Activated gamma-delta T cell (primary cell): ENCODE data around the gene ZNF124.

Experiments used
- DNase-seq: peaks from one replicate; lab custom pipeline; 2025; lab: John Stamatoyannopoulos, UW

Gene ZNF124

DNA sequence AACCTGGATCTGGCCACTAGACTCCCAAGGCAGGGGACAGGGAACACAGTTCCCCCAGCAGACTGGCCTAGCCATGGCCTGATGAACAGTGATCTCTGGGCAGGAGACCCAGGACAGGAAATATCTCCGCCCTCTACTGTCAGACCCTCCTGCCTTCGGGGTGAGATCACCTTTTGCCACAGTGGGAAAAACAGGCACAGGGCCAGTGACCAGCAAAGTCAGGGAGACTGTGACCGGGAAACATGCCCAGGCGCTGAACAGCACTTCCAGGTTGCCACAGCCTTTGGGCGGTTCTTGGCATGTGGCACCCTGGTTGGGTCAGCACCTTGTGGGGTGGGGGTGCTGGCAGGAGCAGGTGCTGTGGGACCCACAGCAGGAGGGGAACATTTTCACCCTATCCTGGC lies 58.7 kb downstream of the ZNF124 start:
- DNase-seq: no peak

- DNase-seq: no peak
These were observed 59.4 kb downstream of the ZNF124 start for GRCh38 chr1:247112479-247112781.

DNA sequence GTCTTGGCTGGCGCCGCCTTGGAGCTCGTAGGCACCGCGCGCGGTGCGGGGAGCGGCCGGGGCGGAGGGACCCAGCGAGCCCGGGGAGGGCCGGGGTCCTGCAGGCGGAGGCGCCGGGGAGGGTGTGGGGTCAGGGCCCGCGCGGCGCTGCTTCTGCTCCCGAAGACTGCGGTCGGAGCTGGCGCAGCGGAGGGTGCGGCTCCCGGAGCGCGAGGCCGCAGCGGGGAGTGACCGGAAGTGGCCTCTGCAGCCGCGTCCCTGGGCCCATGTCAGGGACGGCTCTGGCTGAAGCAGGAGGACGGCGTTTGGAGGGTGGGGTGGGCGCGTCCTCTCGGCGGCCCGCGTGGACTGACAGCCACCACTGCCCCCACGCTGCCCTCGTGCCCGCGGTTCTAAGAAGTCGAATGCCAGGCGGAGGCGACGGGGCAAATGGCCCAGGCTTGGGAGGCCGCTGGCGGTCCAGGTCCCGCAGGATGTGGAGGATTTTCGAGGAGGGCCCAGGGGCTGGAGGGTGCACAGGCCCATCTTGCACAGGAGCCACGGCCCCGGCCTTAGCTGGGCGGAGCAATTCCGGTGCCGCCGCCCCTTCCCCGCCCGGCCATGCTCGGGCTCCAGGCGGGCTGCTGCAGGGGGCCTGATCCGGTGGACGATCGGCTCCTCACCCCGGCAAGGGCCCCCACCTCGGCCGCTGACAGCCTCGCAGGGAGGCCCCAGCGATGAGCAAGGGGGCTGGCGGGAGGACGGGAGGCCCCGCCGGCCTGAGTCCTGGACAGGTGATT lies 59.9 kb downstream of the ZNF124 start:
- no peak for DNase-seq

GRCh38 chr1:247111259-247111699 lies 60.5 kb downstream of the ZNF124 start:
- DNase-seq: no peak

- no peak for DNase-seq
These were observed 61.1 kb downstream of the ZNF124 start for GRCh38 chr1:247110627-247111258.

GRCh38 chr1:247107694-247108093 lies 64.1 kb downstream of the ZNF124 start:
- DNase-seq: no peak

DNA sequence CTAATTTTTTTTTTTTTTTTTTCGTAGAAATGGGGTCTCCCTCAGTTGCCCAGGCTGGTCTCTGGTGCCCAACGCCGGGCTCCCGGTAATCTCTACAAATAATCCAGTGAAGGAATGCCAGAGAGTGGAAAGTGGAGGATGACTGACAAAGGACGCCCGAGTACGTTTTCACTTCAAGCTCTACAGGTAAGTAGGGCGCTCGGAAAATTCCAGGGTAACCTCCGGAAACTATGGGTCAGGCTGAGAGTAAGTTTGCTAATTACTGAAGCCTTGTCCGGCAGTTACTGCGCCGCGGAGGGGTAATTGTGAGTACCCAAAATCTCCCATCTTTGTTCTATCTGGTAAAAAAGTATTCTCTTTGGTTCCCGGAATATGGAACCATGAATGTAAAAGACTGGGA lies 65.9 kb downstream of the ZNF124 start:
- no peak for DNase-seq
